Cardiac fibroblast (primary cell): ENCODE results near the gene FGF14.

ENCODE experiments used
- DNase-seq, 2 donors: peaks; one replicate each; pipeline versions ENCODE4 v3.0.0 to v3.0.0-alpha.2; 2010; ENCODE audit warnings: low read depth in 2 of 2
- H3K4me3 ChIP-seq, 2 donors: replicated peaks in 1 of 2; 1 replicate in 1 of 2; 2 replicates in 1 of 2; pipeline ENCODE4 v1.5.1; 2011; ENCODE audit warnings: low read depth in 2 of 2, low read length in 2 of 2, mild to moderate bottlenecking in 2 of 2, moderate library complexity in 1 of 2
- CTCF ChIP-seq: IDR thresholded peaks from one replicate; pipeline ENCODE4 v1.5.1; 2011; ENCODE audit warnings: low read depth, mild to moderate bottlenecking, low read length, inconsistent platforms

Gene FGF14

GRCh38 chr13:101829484-101829883, 572.4 kb downstream of the FGF14 start:
- H3K4me3 ChIP-seq = no peak overlapping the region
- no peak for DNase-seq
- TF ChIP-seq CTCF = no peak

GRCh38 chr13:101828119-101828518, 573.7 kb downstream of the FGF14 start:
- no peak for TF ChIP-seq CTCF
- H3K4me3 ChIP-seq = no peak overlapping the region
- no peak for DNase-seq

- no peak for TF ChIP-seq CTCF
- DNase-seq = no peak
- no peak overlapping the region for H3K4me3 ChIP-seq
Measured at GRCh38 chr13:101817898-101818297, 584.0 kb downstream of the FGF14 start.

GRCh38 chr13:101811881-101812280, 590.0 kb downstream of the FGF14 start:
- no peak for TF ChIP-seq CTCF
- DNase-seq = no peak
- H3K4me3 ChIP-seq = no peak overlapping the region

- DNase-seq = no peak
- TF ChIP-seq CTCF = no peak
- H3K4me3 ChIP-seq = no peak overlapping the region
Measured at GRCh38 chr13:101811284-101811839, 590.5 kb downstream of the FGF14 start.

- H3K4me3 ChIP-seq = no peak overlapping the region
- DNase-seq = no peak
- TF ChIP-seq CTCF = no peak
Measured at GRCh38 chr13:101799196-101799595, 602.7 kb downstream of the FGF14 start.

GRCh38 chr13:101798437-101798836, 603.4 kb downstream of the FGF14 start:
- no peak for DNase-seq
- H3K4me3 ChIP-seq = no peak overlapping the region
- no peak for TF ChIP-seq CTCF
